DMS 273 (cell line): ENCODE measurements around the gene TNS3.
"Not testable (repeated sequence)": the region's sequence is repeated elsewhere in the genome, so short reads cannot be mapped to it uniquely, and the experiment has no call there.

Source experiments
- DNase-seq: peaks from one replicate; lab custom pipeline; 2025; ENCODE audit not compliant: unreplicated experiment; lab: John Stamatoyannopoulos, UW

The TNS3 gene

GRCh38 chr7:47543056-47543455, 38.9 kb downstream of the TNS3 start:
- no peak for DNase-seq

- no peak for DNase-seq
Observed at GRCh38 chr7:47542051-47542450, 39.9 kb downstream of the TNS3 start.

GRCh38 chr7:47541485-47541884, 40.4 kb downstream of the TNS3 start:
- DNase-seq = not testable (repeated sequence)

GRCh38 chr7:47540387-47541350, 41.2 kb downstream of the TNS3 start:
- DNase-seq = no peak

- DNase-seq = no peak
Observed at GRCh38 chr7:47540053-47540386, 41.9 kb downstream of the TNS3 start.

GRCh38 chr7:47539398-47540052, 42.4 kb downstream of the TNS3 start:
- no peak for DNase-seq

- no peak for DNase-seq
Observed at GRCh38 chr7:47538846-47539311, 43.0 kb downstream of the TNS3 start.

- DNase-seq = no peak
Observed at GRCh38 chr7:47537716-47538675, 43.9 kb downstream of the TNS3 start.

- peak; percentile 79 for DNase-seq
Observed at GRCh38 chr7:47536661-47537611, 45.0 kb downstream of the TNS3 start.

GRCh38 chr7:47535704-47536628, 45.9 kb downstream of the TNS3 start:
- no peak for DNase-seq

- DNase-seq = peak; percentile 40
Observed at GRCh38 chr7:47535035-47535703, 46.7 kb downstream of the TNS3 start.

- peak; percentile 59 for DNase-seq
Observed at GRCh38 chr7:47534322-47535034, 47.4 kb downstream of the TNS3 start.

- no peak for DNase-seq
Observed at GRCh38 chr7:47531584-47532492, 50.1 kb downstream of the TNS3 start.

- no peak for DNase-seq
Observed at GRCh38 chr7:47529826-47530555, 51.9 kb downstream of the TNS3 start.

GRCh38 chr7:47529405-47529804, 52.5 kb downstream of the TNS3 start:
- no peak for DNase-seq

GRCh38 chr7:47528471-47528870, 53.4 kb downstream of the TNS3 start:
- DNase-seq = no peak
